HG03469 (cell line): ENCODE data around the gene KRTAP12-3.
"Not testable (repeated sequence)": the region's sequence is repeated elsewhere in the genome, so short reads cannot be mapped to it uniquely, and the experiment has no call there.

ENCODE experiments used
- ATAC-seq: cut with Tn5 transposase; IDR thresholded peaks from one replicate; pipeline ENCODE4 v1.9.1; 2021; ENCODE audit warnings: mild to moderate bottlenecking, moderate library complexity, moderate number of reproducible peaks; ENCODE audit not compliant: unreplicated experiment

The KRTAP12-3 gene

DNA sequence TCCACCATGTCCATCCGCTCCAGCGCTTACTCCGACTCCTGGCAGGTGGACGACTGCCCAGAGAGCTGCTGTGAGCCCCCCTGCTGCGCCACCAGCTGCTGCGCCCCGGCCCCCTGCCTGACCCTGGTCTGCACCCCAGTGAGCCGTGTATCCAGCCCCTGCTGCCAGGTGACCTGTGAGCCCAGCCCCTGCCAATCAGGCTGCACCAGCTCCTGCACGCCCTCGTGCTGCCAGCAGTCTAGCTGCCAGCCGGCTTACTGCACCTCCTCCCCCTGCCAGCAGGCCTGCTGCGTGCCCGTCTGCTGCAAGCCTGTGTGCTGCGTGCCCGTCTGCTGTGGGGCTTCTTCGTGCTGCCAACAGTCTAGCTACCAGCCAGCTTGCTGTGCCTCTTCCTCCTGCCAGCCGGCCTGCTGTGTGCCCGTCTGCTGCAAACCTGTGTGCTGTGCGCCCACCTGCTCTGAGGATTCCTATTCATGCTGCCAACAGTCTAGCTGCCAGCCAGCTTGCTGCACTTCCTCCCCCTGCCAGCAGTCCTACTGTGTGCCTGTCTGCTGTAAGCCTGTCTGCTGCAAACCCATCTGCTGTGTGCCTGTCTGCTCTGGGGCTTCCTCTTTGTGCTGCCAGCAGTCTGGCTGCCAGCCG, 30.4 kb upstream of the KRTAP12-3 start:
- ATAC-seq: not testable (repeated sequence)

DNA sequence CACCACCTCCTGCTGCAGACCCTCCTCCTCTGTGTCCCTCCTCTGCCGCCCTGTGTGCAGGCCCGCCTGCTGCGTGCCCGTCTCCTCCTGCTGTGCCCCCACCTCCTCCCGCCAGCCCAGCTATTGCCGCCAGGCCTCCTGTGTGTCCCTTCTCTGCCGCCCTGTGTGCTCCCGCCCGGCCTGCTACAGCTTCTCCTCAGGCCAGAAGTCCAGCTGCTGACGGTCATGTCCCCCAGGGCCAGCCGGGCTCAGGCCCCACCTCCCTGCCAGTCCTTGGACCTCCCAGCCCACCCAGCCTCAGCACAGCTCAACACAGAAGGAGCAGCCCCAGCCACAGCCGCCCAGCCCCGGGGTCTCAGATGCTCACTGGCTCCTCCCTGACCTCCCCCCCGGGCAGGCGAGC, 29.9 kb upstream of the KRTAP12-3 start:
- not testable (repeated sequence) for ATAC-seq

DNA sequence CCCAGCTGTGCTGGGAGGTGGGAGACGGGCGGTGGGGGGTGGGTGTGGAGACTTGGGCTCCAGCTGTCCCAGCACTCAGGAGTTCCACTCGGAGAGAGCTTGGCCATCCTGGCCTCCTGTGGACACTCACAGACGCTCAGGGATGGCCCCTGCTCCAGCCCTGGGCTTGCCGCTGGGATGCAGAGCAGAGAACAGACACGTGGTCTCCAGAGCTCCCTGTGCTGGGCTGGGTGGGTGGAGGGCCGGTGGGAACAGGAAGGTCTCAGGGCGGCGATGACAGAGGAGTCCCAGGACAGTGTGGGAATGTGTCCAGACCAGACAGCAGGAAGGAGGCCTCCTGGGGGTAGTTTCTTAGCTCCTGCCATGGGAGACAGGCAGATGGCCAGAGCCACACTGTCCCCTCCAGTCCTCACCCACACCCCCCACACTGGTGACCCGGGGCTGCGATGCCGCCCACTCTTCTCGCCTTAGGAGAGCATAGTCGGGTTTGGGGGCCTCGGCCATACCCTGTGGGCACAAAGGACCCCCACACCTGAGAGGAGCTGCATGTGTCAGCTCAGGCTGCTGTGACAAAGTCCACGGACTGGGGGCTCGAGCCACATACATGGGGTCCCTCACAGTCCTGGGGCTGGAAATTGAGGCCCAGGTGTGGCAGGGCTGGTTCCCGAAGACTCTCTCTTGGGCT, 28.9 kb upstream of the KRTAP12-3 start:
- no peak for ATAC-seq

DNA sequence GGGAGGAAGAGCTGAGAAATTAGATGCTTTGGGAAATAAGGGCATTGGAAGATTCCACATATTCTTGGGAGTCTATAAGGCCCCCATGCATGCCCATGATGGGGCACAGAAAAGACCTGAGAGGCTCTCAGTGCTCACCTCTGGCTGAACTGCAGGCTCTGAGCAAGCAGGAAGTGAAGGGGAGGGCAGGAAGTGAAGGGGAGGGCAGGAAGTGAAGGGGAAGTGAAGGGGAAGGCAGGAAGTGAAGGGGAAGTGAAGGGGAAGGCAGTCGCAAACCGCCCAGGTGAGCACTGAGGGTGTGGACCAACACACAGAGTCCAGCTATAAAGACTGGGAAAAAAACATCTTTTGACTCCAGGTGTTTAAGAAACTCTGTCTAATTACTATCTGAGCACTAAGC, 27.3 kb upstream of the KRTAP12-3 start:
- ATAC-seq: no peak

DNA sequence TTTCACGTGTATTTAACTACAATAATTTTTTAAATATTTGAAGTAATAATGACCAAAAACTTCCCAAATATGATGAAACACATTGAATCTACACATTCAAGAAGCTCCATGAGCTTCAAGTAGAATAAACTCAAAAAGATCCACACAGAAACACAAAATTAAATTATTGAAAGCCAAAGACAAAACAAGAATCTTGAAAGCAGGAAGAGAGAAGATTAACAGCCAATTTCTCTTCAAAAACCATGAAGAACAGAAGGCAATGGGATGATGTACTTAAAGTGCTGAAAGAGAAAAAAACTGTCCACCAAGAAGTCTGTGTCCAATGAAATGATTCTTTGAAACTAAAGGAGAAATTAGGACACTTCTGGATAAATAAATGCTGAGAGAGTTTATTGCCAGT, 25.7 kb upstream of the KRTAP12-3 start:
- no peak for ATAC-seq

DNA sequence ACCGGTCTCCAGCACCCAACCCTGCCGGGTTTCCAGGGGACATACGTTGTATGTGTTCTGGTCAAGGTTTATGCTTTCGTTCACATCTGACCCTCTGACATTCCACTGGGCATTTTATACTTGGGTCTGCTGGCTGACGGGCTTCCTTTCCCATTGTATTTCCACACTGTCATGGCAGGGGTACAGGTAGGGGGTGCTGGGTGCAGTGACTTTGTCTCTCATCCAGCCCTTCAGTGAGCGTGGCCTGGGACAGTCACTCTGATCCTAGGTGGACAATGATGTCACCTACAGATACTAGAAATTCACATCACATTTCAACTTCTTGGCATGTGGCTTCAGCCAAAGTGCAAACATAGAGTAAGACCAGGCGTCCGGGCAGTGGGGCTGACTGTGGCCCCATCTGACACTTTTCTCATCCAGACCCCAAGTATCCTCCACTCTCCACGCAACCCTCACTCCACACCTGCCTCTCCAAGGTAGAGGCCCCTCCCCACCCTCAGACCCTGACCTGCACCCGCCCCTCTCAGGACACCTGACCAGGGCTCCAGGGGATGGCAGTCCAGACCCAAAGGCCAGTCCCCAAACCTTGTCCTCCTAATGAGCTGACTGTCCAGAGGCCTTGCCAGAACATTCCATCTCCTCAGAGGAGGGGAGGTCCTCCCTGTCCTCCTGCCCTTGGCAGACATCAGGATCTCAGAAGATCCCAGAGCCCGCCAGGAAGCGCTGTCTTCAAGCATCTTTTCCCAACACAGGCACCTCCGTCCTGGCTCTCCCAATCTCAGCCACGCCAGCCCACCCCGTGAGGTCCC, 21.3 kb upstream of the KRTAP12-3 start:
- ATAC-seq: no peak

DNA sequence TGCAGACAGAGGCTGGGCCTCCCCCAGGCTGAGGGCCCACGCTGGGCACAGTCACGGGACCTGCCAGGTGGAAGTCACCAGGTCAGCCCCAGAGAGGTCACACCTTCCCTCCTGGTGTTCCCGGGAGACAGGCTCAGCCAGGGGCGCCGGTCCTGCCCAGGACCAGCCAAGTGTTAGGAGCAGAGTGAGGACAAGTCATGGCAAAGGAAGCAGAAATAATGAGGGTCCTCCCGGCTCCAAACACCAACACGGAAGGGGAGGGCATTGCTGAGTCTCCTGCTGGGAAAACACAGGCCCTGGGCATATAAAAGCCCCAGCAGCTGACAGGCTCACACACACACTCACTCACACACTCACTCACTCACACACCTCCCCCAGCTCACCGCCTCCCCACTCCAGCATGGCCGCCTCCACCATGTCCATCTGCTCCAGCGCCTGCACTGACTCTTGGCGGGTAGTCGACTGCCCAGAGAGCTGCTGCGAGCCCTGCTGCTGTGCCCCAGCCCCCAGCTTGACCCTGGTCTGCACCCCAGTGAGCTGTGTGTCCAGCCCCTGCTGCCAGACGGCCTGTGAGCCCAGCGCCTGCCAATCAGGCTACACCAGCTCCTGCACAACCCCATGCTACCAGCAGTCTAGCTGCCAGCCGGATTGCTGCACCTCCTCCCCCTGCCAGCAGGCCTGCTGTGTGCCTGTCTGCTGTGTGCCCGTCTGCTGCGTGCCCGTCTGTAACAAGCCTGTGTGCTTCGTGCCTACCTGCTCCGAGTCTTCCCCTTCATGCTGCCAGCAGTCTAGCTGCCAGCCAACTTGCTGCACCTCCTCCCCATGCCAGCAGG, 20.5 kb upstream of the KRTAP12-3 start, which contains the start of gene KRTAP10-10:
KRTAP10-10 (plus strand) TSS at position 339 of the 833 bp plus-strand sequence; CDS start at position 401, 62 bp downstream.
- no peak for ATAC-seq

DNA sequence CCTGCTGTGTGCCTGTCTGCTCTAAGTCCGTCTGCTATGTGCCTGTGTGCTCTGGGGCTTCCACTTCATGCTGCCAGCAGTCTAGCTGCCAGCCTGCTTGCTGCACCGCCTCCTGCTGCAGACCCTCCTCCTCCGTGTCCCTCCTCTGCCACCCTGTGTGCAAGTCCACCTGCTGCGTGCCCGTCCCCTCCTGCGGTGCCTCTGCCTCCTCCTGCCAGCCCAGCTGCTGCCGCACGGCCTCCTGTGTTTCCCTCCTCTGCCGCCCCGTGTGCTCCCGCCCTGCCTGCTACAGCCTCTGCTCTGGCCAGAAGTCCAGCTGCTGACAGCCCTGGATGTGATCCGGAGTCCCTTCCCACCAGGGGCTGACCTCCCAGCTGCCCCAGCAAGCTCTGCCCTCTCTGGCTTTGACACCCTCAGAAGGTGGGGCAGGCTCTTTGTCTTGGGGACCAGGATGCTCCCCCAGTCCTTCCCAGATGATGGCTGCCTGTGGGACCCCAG, 19.8 kb upstream of the KRTAP12-3 start:
- ATAC-seq: not testable (repeated sequence)

DNA sequence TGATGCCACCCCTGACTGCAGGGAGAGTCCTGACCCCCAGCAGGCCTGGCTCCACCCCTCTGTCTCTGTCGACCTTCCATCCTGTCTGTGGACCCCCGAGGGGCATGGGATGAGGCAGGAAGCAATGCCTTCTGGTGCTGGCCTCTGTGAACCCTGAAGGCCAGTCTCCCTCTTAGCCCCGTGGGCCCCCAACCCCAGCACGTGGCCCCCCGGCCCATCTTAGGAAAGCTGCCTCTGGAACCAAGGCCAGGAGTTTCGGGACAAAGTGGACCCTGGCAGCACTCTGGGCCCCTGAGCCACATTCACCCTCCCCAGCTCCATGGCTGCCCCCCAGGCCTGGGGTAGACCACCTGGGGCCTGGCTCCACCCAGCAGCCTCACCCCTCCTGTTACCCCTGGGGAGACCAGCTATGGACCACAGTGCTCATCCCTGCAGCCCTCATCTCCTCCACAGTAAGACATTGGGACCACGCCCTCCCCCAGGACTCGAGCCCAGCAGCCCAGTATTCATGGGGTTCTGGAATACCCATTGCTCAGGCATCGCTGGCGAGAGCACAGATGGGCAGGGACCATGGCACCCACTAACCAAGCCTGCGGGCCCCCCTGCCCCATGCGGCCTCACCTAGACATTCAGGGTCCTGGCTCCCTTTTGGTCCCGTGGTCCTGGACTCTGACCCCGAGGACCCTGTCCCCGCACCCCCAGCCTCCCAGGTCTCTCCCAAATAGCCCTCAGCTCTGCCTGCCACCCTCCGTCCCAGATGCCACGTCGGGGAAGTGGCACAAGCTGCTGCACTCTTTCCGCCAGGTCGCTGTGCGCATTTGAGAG, 19.0 kb upstream of the KRTAP12-3 start:
- not testable (repeated sequence) for ATAC-seq

DNA sequence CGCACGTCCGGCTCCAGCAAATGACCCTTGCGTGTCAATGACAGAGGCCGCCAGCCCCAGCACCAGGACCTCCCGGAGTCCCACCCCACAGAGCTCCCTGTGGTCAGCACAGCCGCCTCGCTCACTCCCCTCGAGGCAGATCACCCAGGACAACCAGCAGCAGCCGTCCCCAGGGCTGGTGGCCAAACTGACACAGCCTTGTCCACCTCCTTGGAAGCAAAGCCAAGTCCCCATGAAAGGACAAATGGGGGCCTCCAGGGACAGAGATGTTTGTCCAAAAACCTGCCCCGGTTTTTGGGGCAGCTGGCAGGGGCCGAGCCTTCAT, 18.4 kb upstream of the KRTAP12-3 start:
- ATAC-seq: no peak

DNA sequence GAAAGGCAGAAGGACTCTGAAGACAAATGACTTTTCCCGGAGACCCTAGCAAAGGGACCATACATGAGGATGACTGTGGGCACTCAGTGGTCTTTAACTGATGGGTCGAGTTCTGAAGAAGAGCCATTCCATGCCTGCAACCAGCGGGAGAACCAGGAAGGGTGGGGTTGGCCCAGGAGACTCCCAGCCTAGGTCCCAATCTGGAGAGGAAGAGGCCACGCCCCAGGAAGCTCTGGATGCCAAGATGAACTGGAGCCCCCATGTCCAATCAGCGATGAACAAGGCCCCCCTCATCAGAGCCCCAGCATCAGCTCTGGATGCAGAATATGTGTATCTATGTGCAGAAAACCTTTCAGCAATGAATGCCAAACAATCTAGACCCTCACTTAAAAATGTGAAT, 17.0 kb upstream of the KRTAP12-3 start:
- no peak for ATAC-seq

DNA sequence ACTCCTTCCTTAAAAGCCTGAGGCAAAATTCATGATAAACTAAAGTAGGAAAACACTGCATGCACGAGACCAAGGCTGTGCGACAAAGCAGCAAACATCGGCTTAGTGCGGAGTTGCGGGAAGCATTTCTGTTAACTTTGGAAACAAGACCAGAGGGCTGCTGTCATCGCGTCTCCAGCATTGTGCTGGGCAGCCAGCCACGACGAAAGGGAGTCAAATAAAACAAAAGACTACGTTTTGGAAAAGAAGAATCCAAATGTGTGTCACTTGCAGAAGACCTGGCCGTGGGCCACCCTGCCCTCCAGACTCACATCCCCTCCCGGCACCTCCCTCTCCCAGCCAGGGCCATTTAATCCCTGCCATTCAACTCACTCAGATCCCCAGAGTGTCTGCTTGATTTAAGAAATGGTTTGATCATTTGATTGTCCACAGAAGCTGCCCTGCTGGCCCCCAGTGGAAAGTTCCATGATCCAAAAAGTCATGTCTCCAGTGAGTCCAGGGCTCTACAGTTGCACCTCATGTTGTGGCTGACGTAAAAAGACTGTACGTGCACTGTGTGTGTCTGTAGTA, 13.9 kb upstream of the KRTAP12-3 start:
- no peak for ATAC-seq

DNA sequence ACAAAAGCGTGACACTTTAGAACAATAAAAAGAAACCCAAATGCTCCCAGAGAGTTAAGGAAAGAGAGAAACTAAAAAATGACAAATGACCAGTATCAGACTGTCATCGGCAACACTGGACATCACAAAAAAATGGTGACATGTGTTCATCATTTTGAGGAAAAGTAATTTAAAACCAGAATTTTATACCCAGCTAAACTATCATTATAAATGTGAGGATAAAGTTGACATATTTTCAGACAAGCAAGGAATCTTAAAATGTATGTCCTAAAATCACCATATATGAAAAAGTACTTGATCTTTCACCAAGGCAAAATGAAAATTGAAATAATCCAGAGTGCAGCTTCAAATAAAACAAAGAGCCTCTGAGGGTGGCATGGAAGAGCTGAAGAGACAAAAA, 12.9 kb upstream of the KRTAP12-3 start:
- no peak for ATAC-seq

DNA sequence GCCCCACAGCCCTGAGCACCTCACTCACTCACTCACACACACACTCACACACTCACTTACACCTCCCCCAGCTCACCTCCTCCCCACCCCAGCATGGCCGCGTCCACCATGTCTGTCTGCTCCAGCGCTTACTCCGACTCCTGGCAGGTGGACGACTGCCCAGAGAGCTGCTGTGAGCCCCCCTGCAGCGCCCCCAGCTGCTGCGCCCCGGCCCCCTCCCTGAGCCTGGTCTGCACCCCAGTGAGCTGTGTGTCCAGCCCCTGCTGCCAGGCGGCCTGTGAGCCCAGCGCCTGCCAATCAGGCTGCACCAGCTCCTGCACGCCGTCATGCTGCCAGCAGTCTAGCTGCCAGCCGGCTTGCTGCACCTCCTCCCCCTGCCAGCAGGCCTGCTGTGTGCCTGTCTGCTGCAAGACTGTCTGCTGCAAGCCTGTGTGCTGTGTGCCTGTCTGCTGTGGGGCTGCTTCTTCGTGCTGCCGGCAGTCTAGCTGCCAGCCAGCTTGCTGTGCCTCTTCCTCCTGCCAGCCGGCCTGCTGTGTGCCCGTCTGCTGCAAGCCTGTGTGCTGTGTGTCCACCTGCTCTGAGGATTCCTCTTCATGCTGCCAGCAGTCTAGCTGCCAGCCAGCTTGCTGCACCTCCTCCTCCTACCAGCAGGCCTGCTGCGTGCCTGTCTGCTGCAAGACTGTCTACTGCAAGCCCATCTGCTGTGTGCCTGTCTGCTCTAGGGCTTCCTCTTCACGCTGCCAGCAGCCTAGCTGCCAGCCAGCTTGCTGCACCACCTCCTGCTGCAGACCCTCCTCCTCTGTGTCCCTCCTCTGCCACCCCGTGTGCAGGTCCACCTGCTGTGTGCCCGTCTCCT, 11.1 kb upstream of the KRTAP12-3 start, which contains the start of gene KRTAP10-11:
KRTAP10-11 (plus strand) TSS at position 49 of the 856 bp plus-strand sequence; CDS start at position 94, 45 bp downstream.
- ATAC-seq: not testable (repeated sequence)

DNA sequence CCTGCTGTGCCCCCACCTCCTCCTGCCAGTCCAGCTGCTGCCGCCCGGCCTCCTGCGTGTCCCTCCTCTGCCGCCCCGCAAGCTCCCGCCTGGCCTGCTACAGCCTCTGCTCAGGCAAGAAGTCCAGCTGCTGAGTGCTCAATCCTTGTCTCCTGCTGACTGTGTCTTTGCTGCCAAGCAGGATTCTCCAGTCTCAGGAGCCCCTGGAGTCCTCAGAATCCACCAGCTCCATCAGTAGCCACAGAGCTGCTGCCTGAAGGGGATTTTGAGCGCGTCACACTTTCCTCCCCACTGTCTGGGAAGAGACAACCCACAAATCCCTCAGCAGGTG, 10.5 kb upstream of the KRTAP12-3 start:
- no peak for ATAC-seq

DNA sequence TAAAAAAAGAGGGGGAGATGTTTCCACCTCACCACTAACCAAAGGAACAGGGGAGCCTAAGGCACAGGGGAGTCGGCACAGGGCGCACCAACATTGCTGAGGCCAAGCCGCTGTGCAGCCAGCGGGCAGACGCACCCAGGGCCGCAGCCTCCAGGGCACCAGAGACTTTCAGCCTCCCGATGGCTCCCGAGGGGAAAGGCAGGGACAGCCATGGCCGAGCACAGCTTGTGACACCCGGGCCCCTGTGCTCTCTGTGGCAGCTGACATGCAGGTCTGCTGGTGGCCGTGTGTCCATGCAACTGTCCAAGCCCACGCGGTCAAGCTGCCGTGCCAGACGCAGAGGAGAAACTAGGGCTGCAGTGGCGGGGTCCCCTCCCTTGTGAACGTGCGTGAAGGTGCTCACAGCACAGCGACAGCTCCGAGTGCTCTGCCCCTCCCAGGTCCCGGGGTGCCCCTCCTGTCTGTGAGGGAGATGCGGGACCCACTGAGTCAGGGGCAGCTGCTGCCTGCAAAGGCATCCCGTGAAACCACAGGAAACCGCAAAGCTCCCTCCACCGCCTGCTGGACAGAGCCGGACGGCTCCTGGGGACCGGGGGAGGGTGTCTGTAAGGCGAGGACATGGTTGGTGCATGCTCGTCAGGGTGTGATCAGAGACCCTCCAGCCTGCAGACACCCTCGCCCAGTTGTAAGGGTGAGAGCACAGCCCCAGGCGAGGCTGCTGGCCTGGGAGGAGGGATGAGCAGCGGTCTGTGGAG, 9.0 kb upstream of the KRTAP12-3 start:
- ATAC-seq: no peak

DNA sequence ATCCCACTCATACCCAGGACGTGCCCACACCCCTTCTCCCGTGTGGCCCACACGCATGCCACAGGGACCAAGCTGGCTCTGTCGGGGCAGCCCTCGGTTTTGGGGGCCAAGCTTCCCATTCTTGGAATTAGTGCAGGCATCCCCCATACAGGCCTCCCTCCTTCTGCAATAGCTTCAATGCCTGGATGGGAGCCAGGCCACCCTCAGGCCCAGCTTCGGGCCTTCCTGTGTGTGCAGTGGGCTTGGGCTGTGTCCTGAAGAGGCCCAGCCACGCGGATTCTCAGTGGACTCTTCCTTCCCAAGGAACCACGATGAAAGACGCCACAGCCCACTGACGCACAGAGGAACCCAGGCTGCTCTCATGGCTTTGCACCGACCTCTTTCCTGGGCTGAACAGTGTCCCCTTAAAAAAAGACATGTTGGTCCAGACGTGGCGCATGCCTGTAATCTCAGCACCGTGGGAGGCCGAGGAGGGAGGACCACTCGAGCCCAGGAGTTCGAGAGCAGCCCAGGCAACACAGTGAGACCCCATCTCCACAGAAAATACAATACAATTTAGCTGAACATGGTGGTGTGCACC, 8.1 kb upstream of the KRTAP12-3 start:
- ATAC-seq: no peak
